Muscle of arm (tissue), 14 donors: ENCODE data around the gene MTURN. TPM values are rescaled to one million over a fixed set of nuclear protein-coding genes. Genes with fewer than 3 reads are reported as not detected.
"Not testable (repeated sequence)": the region's sequence is repeated elsewhere in the genome, so short reads cannot be mapped to it uniquely, and the experiment has no call there.

Source experiments
- DNase-seq: peaks from one replicate; pipeline ENCODE4 v3.0.0-alpha.2; 2013
- long read RNA-seq, 11 donors: transcript quantifications; one replicate each; lab custom pipeline, GENCODE V29; 2026
- polyA plus RNA-seq, 12 donors: library from polyadenylated mRNA; unstranded; fragments of 120-200 nt; gene quantifications; one replicate each; pipeline ENCODE4 v1.2.1, GENCODE V29; 2013; ENCODE audit not compliant: insufficient read length in 12 of 12

Gene MTURN
- 100 to 1,000 TPM in 4 of 12 donors, 10 to 100 TPM in 8; 53.0 to 134 (median 91.6) TPM for polyA plus RNA-seq
- long read RNA-seq, donor 1, full-length matches to known transcripts: 14 of 14 reads
- long read RNA-seq, donor 1, partial matches to known transcripts: 0 of 14 reads
- long read RNA-seq, donor 1, other reads (novel, unspliced or antisense): 0 of 14 reads
- long read RNA-seq, donor 2, full-length matches to known transcripts: 42 of 140 reads
- long read RNA-seq, donor 2, partial matches to known transcripts: 98 of 140 reads
- long read RNA-seq, donor 2, other reads (novel, unspliced or antisense): 0 of 140 reads
- long read RNA-seq, donor 3, full-length matches to known transcripts: 20 of 20 reads
- long read RNA-seq, donor 3, partial matches to known transcripts: 0 of 20 reads
- long read RNA-seq, donor 3, other reads (novel, unspliced or antisense): 0 of 20 reads
- long read RNA-seq, donor 4, full-length matches to known transcripts: 14 of 14 reads
- long read RNA-seq, donor 4, partial matches to known transcripts: 0 of 14 reads
- long read RNA-seq, donor 4, other reads (novel, unspliced or antisense): 0 of 14 reads
- long read RNA-seq, donor 5, full-length matches to known transcripts: 53 of 53 reads
- long read RNA-seq, donor 5, partial matches to known transcripts: 0 of 53 reads
- long read RNA-seq, donor 5, other reads (novel, unspliced or antisense): 0 of 53 reads
- long read RNA-seq, donor 6, full-length matches to known transcripts: 36 of 36 reads
- long read RNA-seq, donor 6, partial matches to known transcripts: 0 of 36 reads
- long read RNA-seq, donor 6, other reads (novel, unspliced or antisense): 0 of 36 reads
- long read RNA-seq, donor 7, full-length matches to known transcripts: 25 of 25 reads
- long read RNA-seq, donor 7, partial matches to known transcripts: 0 of 25 reads
- long read RNA-seq, donor 7, other reads (novel, unspliced or antisense): 0 of 25 reads
- long read RNA-seq, donor 8, full-length matches to known transcripts: 42 of 42 reads
- long read RNA-seq, donor 8, partial matches to known transcripts: 0 of 42 reads
- long read RNA-seq, donor 8, other reads (novel, unspliced or antisense): 0 of 42 reads
- long read RNA-seq, donor 9, full-length matches to known transcripts: 13 of 13 reads
- long read RNA-seq, donor 9, partial matches to known transcripts: 0 of 13 reads
- long read RNA-seq, donor 9, other reads (novel, unspliced or antisense): 0 of 13 reads
- long read RNA-seq, donor 10, full-length matches to known transcripts: 41 of 48 reads
- long read RNA-seq, donor 10, partial matches to known transcripts: 0 of 48 reads
- long read RNA-seq, donor 10, other reads (novel, unspliced or antisense): 7 of 48 reads
- long read RNA-seq, donor 11, full-length matches to known transcripts: 62 of 62 reads
- long read RNA-seq, donor 11, partial matches to known transcripts: 0 of 62 reads
- long read RNA-seq, donor 11, other reads (novel, unspliced or antisense): 0 of 62 reads

- peak; percentile 76 for DNase-seq
Observed at GRCh38 chr7:30134611-30135300, at the start of gene MTURN. Gene MTURN (plus strand): TSS chr7:30134986. CDS start chr7:30135137, 151 bp downstream.

- no peak for DNase-seq
Observed at GRCh38 chr7:30086529-30086928, 48.3 kb upstream of the MTURN start.

GRCh38 chr7:30087371-30087770 lies 47.4 kb upstream of the MTURN start:
- DNase-seq: no peak

- DNase-seq: no peak
Observed at GRCh38 chr7:30088362-30088761, 46.4 kb upstream of the MTURN start.

GRCh38 chr7:30090111-30090510 lies 44.7 kb upstream of the MTURN start:
- no peak for DNase-seq

- DNase-seq: peak; percentile 12
Observed at GRCh38 chr7:30091491-30091912, 43.3 kb upstream of the MTURN start.

- no peak for DNase-seq
Observed at GRCh38 chr7:30091987-30092386, 42.8 kb upstream of the MTURN start.

GRCh38 chr7:30093420-30093952 lies 41.3 kb upstream of the MTURN start:
- no peak for DNase-seq

GRCh38 chr7:30098599-30098998 lies 36.2 kb upstream of the MTURN start:
- DNase-seq: not testable (repeated sequence)

- DNase-seq: no peak
Observed at GRCh38 chr7:30102281-30102680, 32.5 kb upstream of the MTURN start.

GRCh38 chr7:30104157-30104556 lies 30.6 kb upstream of the MTURN start:
- no peak for DNase-seq

- DNase-seq: no peak
Observed at GRCh38 chr7:30112103-30112713, 22.6 kb upstream of the MTURN start.

GRCh38 chr7:30113144-30113543 lies 21.6 kb upstream of the MTURN start:
- DNase-seq: no peak

GRCh38 chr7:30114536-30115238 lies 20.1 kb upstream of the MTURN start:
- DNase-seq: no peak

- DNase-seq: no peak
Observed at GRCh38 chr7:30115709-30116297, 19.0 kb upstream of the MTURN start.

GRCh38 chr7:30116771-30117170 lies 18.0 kb upstream of the MTURN start:
- peak; percentile 48 for DNase-seq

- DNase-seq: no peak
Observed at GRCh38 chr7:30117896-30118295, 16.9 kb upstream of the MTURN start.

- no peak for DNase-seq
Observed at GRCh38 chr7:30119890-30120577, 14.8 kb upstream of the MTURN start.
